DOHH2 (cell line): Measurements from ENCODE around the gene CTNNBIP1.

Experiments used
- H3F3A ChIP-seq: fragments of 200-600 bp; sonication (generic), shearing (Covaris generic); 2 replicates; pipeline ENCODE4 v1.6.0; 2016; ENCODE audit warnings: antibody characterized with exemption, mild to moderate bottlenecking; ENCODE audit not compliant: control insufficient read depth, insufficient read depth
- H3K27ac ChIP-seq: fragments of 200-600 bp; sonication (generic); 2 replicates; pipeline ENCODE4 v1.5.1; 2014; ENCODE audit warnings: low read depth, mild to moderate bottlenecking, low read length, moderate library complexity
- H3K27me3 ChIP-seq: fragments of 200-600 bp; sonication (generic); 2 replicates; pipeline ENCODE4 v1.6.1; 2014; ENCODE audit warnings: mild to moderate bottlenecking, low read length, mixed read lengths; ENCODE audit not compliant: control insufficient read depth
- H3K36me3 ChIP-seq: fragments of 200-600 bp; sonication (generic); 2 replicates; pipeline ENCODE4 v1.6.1; 2014; ENCODE audit warnings: mild to moderate bottlenecking, low read length, moderate library complexity, mixed read lengths; ENCODE audit not compliant: control insufficient read depth
- H3K4me1 ChIP-seq: fragments of 200-600 bp; sonication (generic); 2 replicates; pipeline ENCODE4 v1.6.1; 2014; ENCODE audit warnings: mild to moderate bottlenecking, low read length, mixed read lengths; ENCODE audit not compliant: control insufficient read depth
- H3K4me2 ChIP-seq: fragments of 200-600 bp; sonication (generic); 2 replicates; pipeline ENCODE4 v1.6.0; 2014; ENCODE audit warnings: mild to moderate bottlenecking, low read length, moderate library complexity
- H3K4me3 ChIP-seq: fragments of 200-600 bp; sonication (generic); 2 replicates; pipeline ENCODE4 v1.5.1; 2014; ENCODE audit warnings: mild to moderate bottlenecking, low read length, mixed read lengths
- H3K79me2 ChIP-seq: fragments of 200-600 bp; sonication (generic); 2 replicates; pipeline ENCODE4 v1.6.1; 2014; ENCODE audit warnings: mild to moderate bottlenecking, low read length, mixed read lengths; ENCODE audit not compliant: control insufficient read depth
- H3K9me2 ChIP-seq: fragments of 200-600 bp; sonication (generic); replicated peaks from 2 replicates; pipeline ENCODE4 v1.6.1; 2014; ENCODE audit warnings: mild to moderate bottlenecking, low read length, mixed read lengths; ENCODE audit not compliant: control insufficient read depth
- H3K9me3 ChIP-seq: fragments of 200-600 bp; sonication (generic); 2 replicates; pipeline ENCODE4 v1.6.1; 2014; ENCODE audit warnings: antibody characterized with exemption, low read length, mixed read lengths; ENCODE audit not compliant: control insufficient read depth, insufficient read depth
- H4K20me1 ChIP-seq: fragments of 200-600 bp; sonication (generic); 2 replicates; pipeline ENCODE4 v1.6.0; 2014; ENCODE audit warnings: low read depth, mild to moderate bottlenecking, antibody characterized with exemption, low read length, moderate library complexity; ENCODE audit not compliant: control insufficient read depth, insufficient read depth
- EZH2phosphoT487 ChIP-seq: fragments of 200-600 bp; sonication (generic); IDR thresholded peaks from 2 replicates; pipeline ENCODE4 v1.6.1; 2017; ENCODE audit warnings: borderline replicate concordance, mild to moderate bottlenecking, antibody characterized with exemption, low read length, moderate library complexity, mixed read lengths
- TF ChIP-seq, protein P1 (sequence below): fragments of 200-600 bp; sonication (generic); IDR thresholded peaks from one replicate; pipeline ENCODE4 v1.5.1; 2014; ENCODE audit warnings: antibody characterized with exemption, mild to moderate bottlenecking, low read depth, low read length; ENCODE audit not compliant: poor library complexity, severe bottlenecking

CTNNBIP1 gene

DNA sequence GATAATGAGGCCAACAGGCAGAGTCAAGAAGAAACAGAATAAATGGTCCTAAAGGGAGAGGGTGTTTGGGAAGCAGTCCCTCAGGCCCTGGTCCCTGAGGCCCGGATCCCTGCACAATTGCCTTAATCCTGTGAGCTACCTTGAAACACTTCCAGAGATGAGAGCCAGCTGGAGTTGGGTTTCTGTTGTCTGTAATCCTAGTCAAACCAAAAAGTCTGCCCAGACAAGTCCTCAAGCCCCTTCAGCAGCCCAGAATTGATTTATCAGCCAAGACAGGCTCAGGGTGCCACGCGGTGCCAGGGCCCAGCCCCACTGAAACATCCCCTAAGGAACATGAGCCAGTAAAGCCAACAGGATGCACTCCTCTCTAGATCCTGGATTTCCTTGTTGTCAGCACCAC, 69.9 kb downstream of the CTNNBIP1 start:
- H3K4me1 ChIP-seq = peaks cover 27% of the 10 kb centered on the region
- no peak overlapping the region for H3K4me3 ChIP-seq
- no peak overlapping the region for H3K27ac ChIP-seq
- no peaks in the 10 kb centered on the region for H3K79me2 ChIP-seq
- H3K4me2 ChIP-seq = no peak overlapping the region
- H3K27me3 ChIP-seq = no peaks in the 10 kb centered on the region
- H3F3A ChIP-seq = 0 out of 2 replicates have a peak, but pooled peaks cover 2% of the 10 kb centered on the region
- H3K36me3 ChIP-seq = no peaks in the 10 kb centered on the region
- TF ChIP-seq, protein P1, sequence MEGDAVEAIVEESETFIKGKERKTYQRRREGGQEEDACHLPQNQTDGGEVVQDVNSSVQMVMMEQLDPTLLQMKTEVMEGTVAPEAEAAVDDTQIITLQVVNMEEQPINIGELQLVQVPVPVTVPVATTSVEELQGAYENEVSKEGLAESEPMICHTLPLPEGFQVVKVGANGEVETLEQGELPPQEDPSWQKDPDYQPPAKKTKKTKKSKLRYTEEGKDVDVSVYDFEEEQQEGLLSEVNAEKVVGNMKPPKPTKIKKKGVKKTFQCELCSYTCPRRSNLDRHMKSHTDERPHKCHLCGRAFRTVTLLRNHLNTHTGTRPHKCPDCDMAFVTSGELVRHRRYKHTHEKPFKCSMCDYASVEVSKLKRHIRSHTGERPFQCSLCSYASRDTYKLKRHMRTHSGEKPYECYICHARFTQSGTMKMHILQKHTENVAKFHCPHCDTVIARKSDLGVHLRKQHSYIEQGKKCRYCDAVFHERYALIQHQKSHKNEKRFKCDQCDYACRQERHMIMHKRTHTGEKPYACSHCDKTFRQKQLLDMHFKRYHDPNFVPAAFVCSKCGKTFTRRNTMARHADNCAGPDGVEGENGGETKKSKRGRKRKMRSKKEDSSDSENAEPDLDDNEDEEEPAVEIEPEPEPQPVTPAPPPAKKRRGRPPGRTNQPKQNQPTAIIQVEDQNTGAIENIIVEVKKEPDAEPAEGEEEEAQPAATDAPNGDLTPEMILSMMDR = no peak
- TF ChIP-seq EZH2phosphoT487 = no peak
- H4K20me1 ChIP-seq = no peaks in the 10 kb centered on the region
- no peaks in the 10 kb centered on the region for H3K9me2 ChIP-seq
- no peaks in the 10 kb centered on the region for H3K9me3 ChIP-seq

DNA sequence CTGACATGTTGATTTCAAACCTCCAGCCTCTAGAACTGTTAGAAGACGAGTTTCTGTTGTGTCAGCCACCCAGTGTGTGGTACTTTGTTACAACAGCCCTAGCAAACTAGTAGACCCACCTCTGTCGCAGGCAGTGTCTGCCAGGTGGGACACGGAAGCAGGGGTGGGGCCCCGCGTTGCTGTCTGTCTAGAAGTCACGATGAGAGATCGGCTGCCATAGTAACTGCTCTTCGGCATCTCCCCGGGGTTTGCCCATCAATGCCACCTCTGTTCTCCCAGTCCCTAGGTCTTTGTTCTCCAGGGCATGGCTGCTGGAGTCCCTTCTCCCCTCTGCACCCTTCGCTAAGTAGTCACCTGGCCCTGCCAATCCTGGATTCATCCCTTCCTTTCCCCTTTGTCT, 71.1 kb downstream of the CTNNBIP1 start:
- H3K4me3 ChIP-seq = no peak overlapping the region
- no peaks in the 10 kb centered on the region for H4K20me1 ChIP-seq
- no peaks in the 10 kb centered on the region for H3F3A ChIP-seq
- H3K27ac ChIP-seq = no peak overlapping the region
- no peaks in the 10 kb centered on the region for H3K79me2 ChIP-seq
- no peaks in the 10 kb centered on the region for H3K27me3 ChIP-seq
- H3K4me1 ChIP-seq = peaks cover 31% of the 10 kb centered on the region
- TF ChIP-seq, protein P1 = no peak
- no peak for TF ChIP-seq EZH2phosphoT487
- H3K9me3 ChIP-seq = no peaks in the 10 kb centered on the region
- no peaks in the 10 kb centered on the region for H3K9me2 ChIP-seq
- no peaks in the 10 kb centered on the region for H3K36me3 ChIP-seq
- no peak overlapping the region for H3K4me2 ChIP-seq

DNA sequence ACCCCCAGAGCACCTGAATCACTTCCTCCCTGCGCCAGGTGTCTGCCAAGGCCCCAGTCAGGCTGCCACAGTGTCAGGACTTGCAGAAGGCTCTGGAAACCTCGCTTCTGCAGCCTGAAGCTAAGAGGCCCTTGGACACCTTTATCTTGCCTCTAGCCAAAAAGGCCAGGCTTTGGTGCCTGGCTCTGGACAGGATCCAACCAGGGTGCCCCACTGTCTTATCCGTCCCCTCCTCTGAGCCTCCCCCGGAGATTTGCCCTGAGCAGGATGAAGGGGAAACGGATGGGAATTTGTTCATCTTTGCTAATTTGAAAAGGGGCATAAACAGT, 73.5 kb downstream of the CTNNBIP1 start:
- Histone ChIP-seq H3F3A (no peaks in the 10 kb centered on the region), H3K27me3 (no peaks in the 10 kb centered on the region), H3K9me2 (no peaks in the 10 kb centered on the region), H3K4me2 (0 out of 2 replicates have a peak overlapping the region, but pooled peaks have one; percentile 6), H3K79me2 (no peaks in the 10 kb centered on the region), H3K4me1 (peaks cover 21% of the 10 kb centered on the region), H3K4me3 (no peak overlapping the region), H3K9me3 (no peaks in the 10 kb centered on the region), H4K20me1 (no peaks in the 10 kb centered on the region), H3K27ac (no peak overlapping the region), H3K36me3 (no peaks in the 10 kb centered on the region)
- TF ChIP-seq, protein P1 = no peak
- TF ChIP-seq EZH2phosphoT487 = no peak
